Measurements from ENCODE around the gene CD79B.

GRCh38 chr17:63925615-63926014 is 6.5 kb downstream of the CD79B start:
- TF ChIP-seq CHD4 (IDR thresholded peaks at IDR 0.05; ENCODE audit: borderline replicate concordance, low read length) (no peak), ZNF614 (CRISPR knock-in tag; IDR thresholded peaks at IDR 0.05; ENCODE audit: borderline replicate concordance) (no peak), SRSF9 (IDR thresholded peaks at IDR 0.05; ENCODE audit: borderline replicate concordance, insufficient read depth, low read depth, low read length, poor library complexity, severe bottlenecking) (no peak), ZNF776 (CRISPR knock-in tag; IDR thresholded peaks at IDR 0.05) (no peak), TAF1 (CRISPR knock-in tag; IDR thresholded peaks at IDR 0.05) (no peak), TFE3 (CRISPR knock-in tag; IDR thresholded peaks at IDR 0.05) (no peak), ATF2 (CRISPR knock-in tag; IDR thresholded peaks at IDR 0.05) (no peak), TEF (CRISPR knock-in tag; IDR thresholded peaks at IDR 0.05) (no peak), ZNF768 (CRISPR knock-in tag; IDR thresholded peaks at IDR 0.05) (no peak)
